OCI-LY1 (cell line): ENCODE measurements around the gene NACC2.

Experiments used
- H2AFZ ChIP-seq: fragments of 200-600 bp; sonication (generic), shearing (Covaris generic); 2 replicates; pipeline ENCODE4 v1.6.0; 2014; ENCODE audit warnings: antibody characterized with exemption, mild to moderate bottlenecking, low read length
- H3F3A ChIP-seq: fragments of 200-600 bp; sonication (generic), shearing (Covaris generic); 2 replicates; pipeline ENCODE4 v1.6.0; 2014; ENCODE audit warnings: mild to moderate bottlenecking, antibody characterized with exemption, low read length, moderate library complexity; ENCODE audit not compliant: insufficient read depth
- H3K27ac ChIP-seq: fragments of 200-600 bp; sonication (generic); 2 replicates; pipeline ENCODE4 v1.5.1; 2014; ENCODE audit warnings: low read length, mixed run types, mild to moderate bottlenecking, low read depth; ENCODE audit not compliant: poor library complexity, severe bottlenecking
- H3K27me3 ChIP-seq: fragments of 200-600 bp; sonication (generic); 2 replicates; pipeline ENCODE4 v1.6.0; 2014; ENCODE audit warnings: antibody characterized with exemption, mild to moderate bottlenecking, low read length, moderate library complexity; ENCODE audit not compliant: insufficient read depth
- H3K36me3 ChIP-seq: fragments of 200-600 bp; sonication (generic); 2 replicates; pipeline ENCODE4 v1.6.1; 2014; ENCODE audit warnings: mild to moderate bottlenecking, antibody characterized with exemption, low read length, moderate library complexity, mixed read lengths; ENCODE audit not compliant: insufficient read depth
- H3K4me1 ChIP-seq: fragments of 200-600 bp; sonication (generic); 2 replicates; pipeline ENCODE4 v1.5.1; 2014; ENCODE audit warnings: mild to moderate bottlenecking, low read length, moderate library complexity; ENCODE audit not compliant: insufficient read depth, severe bottlenecking
- H3K4me2 ChIP-seq: fragments of 200-600 bp; sonication (generic), shearing (Covaris generic); 2 replicates; pipeline ENCODE4 v1.6.1; 2014; ENCODE audit warnings: low read length
- H3K4me3 ChIP-seq: fragments of 200-600 bp; sonication (generic); 2 replicates; pipeline ENCODE4 v1.5.1; 2014; ENCODE audit warnings: low read length, low read depth, mild to moderate bottlenecking, mixed read lengths; ENCODE audit not compliant: poor library complexity, severe bottlenecking
- H3K79me2 ChIP-seq: fragments of 200-600 bp; shearing (Covaris generic); 2 replicates; pipeline ENCODE4 v1.6.1; 2016; ENCODE audit warnings: mixed run types, low read length, mixed read lengths; ENCODE audit not compliant: insufficient read depth
- H3K9ac ChIP-seq: fragments of 200-600 bp; sonication (generic), shearing (Covaris generic); 2 replicates; pipeline ENCODE4 v1.6.1; 2014; ENCODE audit warnings: mild to moderate bottlenecking, low read length, mixed read lengths
- H3K9me2 ChIP-seq: fragments of 200-600 bp; sonication (generic), shearing (Covaris generic); 2 replicates; pipeline ENCODE4 v1.6.1; 2014; ENCODE audit warnings: low read depth, mild to moderate bottlenecking, low read length, mixed read lengths
- H3K9me3 ChIP-seq: fragments of 200-600 bp; shearing (Covaris generic); 2 replicates; pipeline ENCODE4 v1.6.1; 2014; ENCODE audit warnings: low read length, mixed read lengths
- H4K20me1 ChIP-seq: fragments of 200-600 bp; sonication (generic), shearing (Covaris generic); 2 replicates; pipeline ENCODE4 v1.6.0; 2016; ENCODE audit warnings: mild to moderate bottlenecking, low read length; ENCODE audit not compliant: insufficient read depth
- CTCF ChIP-seq: fragments of 200-600 bp; sonication (generic), shearing (Covaris generic); IDR thresholded peaks from 2 replicates; pipeline ENCODE4 v1.5.1; 2017; ENCODE audit warnings: mild to moderate bottlenecking, antibody characterized with exemption, low read length, moderate library complexity, mixed read lengths
- EZH2 ChIP-seq: fragments of 200-600 bp; sonication (generic), shearing (Covaris generic); IDR thresholded peaks from 2 replicates; pipeline ENCODE4 v1.8.0; 2017; ENCODE audit warnings: borderline replicate concordance, mixed run types, mild to moderate bottlenecking, antibody characterized with exemption, low read length, moderate library complexity, mixed read lengths

Gene NACC2

DNA sequence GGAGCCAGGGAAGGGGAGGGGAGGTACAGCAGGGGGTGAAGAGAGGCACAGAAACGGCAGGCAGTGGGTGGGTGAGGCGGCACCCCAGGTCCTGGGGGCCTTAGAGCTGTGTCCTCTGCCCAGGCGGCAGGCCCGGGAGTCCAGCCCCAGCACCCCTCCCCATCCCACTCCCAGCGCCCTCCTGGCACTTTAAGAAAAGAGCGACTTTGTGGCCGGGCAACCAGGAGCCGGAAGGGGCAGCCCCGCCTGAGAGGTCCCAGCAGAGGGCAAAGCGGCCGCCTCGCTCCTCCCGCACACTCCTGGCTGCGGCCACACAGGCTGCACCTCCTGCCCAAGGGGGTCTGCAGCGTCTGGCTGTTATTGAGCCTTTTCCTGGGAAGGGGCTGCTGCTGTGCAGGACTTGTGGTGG lies 42.6 kb downstream of the NACC2 start:
- H3K9me2 ChIP-seq: no peaks in the 10 kb centered on the region
- H3F3A ChIP-seq: no peaks in the 10 kb centered on the region
- H3K36me3 ChIP-seq: no peaks in the 10 kb centered on the region
- no peak overlapping the region for H3K4me2 ChIP-seq
- no peaks in the 10 kb centered on the region for H4K20me1 ChIP-seq
- H3K79me2 ChIP-seq: no peaks in the 10 kb centered on the region
- no peak overlapping the region for H3K27ac ChIP-seq
- TF ChIP-seq CTCF (no peak), EZH2 (no peak)
- H3K4me3 ChIP-seq: no peak overlapping the region
- H2AFZ ChIP-seq: no peak overlapping the region
- H3K27me3 ChIP-seq: 0 out of 2 replicates have a peak, but pooled peaks cover 5% of the 10 kb centered on the region
- H3K9ac ChIP-seq: no peak overlapping the region
- H3K9me3 ChIP-seq: no peaks in the 10 kb centered on the region
- no peaks in the 10 kb centered on the region for H3K4me1 ChIP-seq

- Histone ChIP-seq H4K20me1 (no peaks in the 10 kb centered on the region), H3K27me3 (0 out of 2 replicates have a peak, but pooled peaks cover 5% of the 10 kb centered on the region), H3F3A (no peaks in the 10 kb centered on the region), H3K4me3 (no peak overlapping the region), H3K4me2 (no peak overlapping the region), H3K36me3 (no peaks in the 10 kb centered on the region), H3K9me2 (no peaks in the 10 kb centered on the region), H3K9ac (no peak overlapping the region), H3K9me3 (no peaks in the 10 kb centered on the region), H3K79me2 (no peaks in the 10 kb centered on the region), H3K27ac (no peak overlapping the region), H2AFZ (no peak overlapping the region), H3K4me1 (no peaks in the 10 kb centered on the region)
- TF ChIP-seq CTCF (no peak), EZH2 (no peak)
Measured at GRCh38 chr9:136051837-136052471, 43.1 kb downstream of the NACC2 start.

DNA sequence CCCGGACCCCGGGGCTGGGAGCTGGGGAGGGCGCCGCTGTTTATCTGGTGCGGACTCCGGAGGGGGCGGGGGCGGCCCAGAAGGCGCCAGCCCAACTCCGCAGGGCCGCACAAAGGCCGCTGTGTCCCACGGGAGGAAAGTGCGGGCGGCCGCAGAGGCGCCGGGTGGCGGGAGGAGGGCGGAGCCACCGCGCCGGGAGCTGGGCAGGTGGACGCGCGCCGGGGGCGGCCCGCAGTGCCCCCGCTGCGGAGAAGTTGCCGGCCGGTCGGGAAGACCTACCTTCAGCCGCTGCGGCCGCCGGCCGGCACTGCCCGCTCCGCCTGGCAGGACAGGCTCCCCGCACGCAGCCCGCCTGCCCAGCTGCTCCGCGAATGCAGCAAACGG lies 43.6 kb downstream of the NACC2 start:
- TF ChIP-seq CTCF (no peak), EZH2 (no peak)
- H3K9ac ChIP-seq: no peak overlapping the region
- H3K27me3 ChIP-seq: 0 out of 2 replicates have a peak, but pooled peaks cover 5% of the 10 kb centered on the region
- no peaks in the 10 kb centered on the region for H3K79me2 ChIP-seq
- no peaks in the 10 kb centered on the region for H3K36me3 ChIP-seq
- no peak overlapping the region for H3K4me3 ChIP-seq
- no peak overlapping the region for H3K27ac ChIP-seq
- H2AFZ ChIP-seq: no peak overlapping the region
- H3K4me1 ChIP-seq: no peaks in the 10 kb centered on the region
- no peaks in the 10 kb centered on the region for H3K9me2 ChIP-seq
- H3K9me3 ChIP-seq: no peaks in the 10 kb centered on the region
- H3K4me2 ChIP-seq: no peak overlapping the region
- no peaks in the 10 kb centered on the region for H4K20me1 ChIP-seq
- no peaks in the 10 kb centered on the region for H3F3A ChIP-seq
